Chondrocyte (in vitro differentiated cells): Measurements from ENCODE around the gene DLX1. TPM values are rescaled to one million over a fixed set of nuclear protein-coding genes. Genes with fewer than 3 reads are reported as not detected.

Experiments
- DNase-seq: peaks from one replicate; pipeline ENCODE4 v3.0.0; 2021; ENCODE audit warnings: mixed read lengths, low spot score
- H3K27ac Mint-ChIP-seq: one replicate; pipeline ENCODE4 v1.8.0; 2021; ENCODE audit warnings: mild to moderate bottlenecking, moderate library complexity, mixed read lengths; ENCODE audit not compliant: unreplicated experiment
- H3K27me3 Mint-ChIP-seq: 2 replicates; pipeline ENCODE4 v1.8.0; 2021; ENCODE audit warnings: low read depth, mixed read lengths
- H3K36me3 Mint-ChIP-seq: 2 replicates; pipeline ENCODE4 v1.8.0; 2021; ENCODE audit warnings: low read depth, mixed read lengths
- H3K4me1 Mint-ChIP-seq: 2 replicates; pipeline ENCODE4 v1.8.0; 2021; ENCODE audit warnings: low read depth, mild to moderate bottlenecking, mixed read lengths
- H3K4me3 Mint-ChIP-seq: one replicate; pipeline ENCODE4 v1.8.0; 2021; ENCODE audit warnings: mild to moderate bottlenecking, moderate library complexity, mixed read lengths; ENCODE audit not compliant: unreplicated experiment
- H3K9me3 Mint-ChIP-seq: 2 replicates; pipeline ENCODE4 v1.8.0; 2021; ENCODE audit warnings: low read depth, mixed read lengths
- total RNA-seq: library from RNA; stranded (reverse); gene quantifications from 3 replicates; pipeline ENCODE4 v1.2.1, GENCODE V29; 2021
- TF ChIP-seq, protein P1 (sequence below): fragments of 200-600 bp; sonication (generic); IDR thresholded peaks from 2 replicates; pipeline ENCODE4 v1.5.0; 2021; ENCODE audit warnings: antibody characterized with exemption, mild to moderate bottlenecking, moderate library complexity

Gene DLX1
- total RNA-seq, 1 donor from 2014 or later: 7.1 TPM

DNA sequence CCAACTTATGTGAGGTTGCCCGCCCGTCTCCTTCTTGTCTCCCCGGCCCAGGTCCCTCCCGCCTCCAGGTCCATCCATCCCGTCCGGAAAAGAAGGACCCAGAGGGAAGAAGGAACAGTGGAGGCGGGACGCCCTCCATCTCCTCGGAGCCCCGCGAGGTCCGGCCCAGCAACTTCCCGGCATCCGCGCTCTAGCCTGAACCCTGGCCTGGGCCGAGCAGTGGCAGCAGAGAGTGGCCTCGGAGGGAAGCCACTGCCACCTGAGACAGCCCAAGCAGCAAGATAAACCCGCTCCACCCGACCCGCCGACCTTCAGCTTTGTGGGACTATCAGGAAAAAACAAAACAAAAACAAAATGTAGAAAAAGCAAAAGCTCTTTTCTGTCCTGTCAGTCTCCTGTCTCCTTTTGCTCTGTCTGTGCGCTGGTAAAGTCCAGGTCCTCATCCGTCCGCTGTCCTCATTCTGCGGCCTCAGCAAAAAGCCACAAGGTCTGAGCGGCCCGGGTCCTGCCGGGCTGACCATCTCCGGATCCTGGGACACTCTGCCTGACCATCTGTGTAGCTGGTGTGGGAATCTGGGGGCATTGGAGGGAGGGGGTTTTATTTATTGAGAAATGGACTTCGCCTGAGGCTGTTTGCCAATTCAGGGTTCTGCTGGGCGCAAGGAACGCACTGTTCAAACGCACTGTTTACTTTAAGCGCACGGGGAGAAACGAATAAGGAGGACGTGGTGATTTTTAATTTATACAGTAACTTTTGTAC, 3.1 kb downstream of the DLX1 start:
- peak overlapping the region; percentile 100 for H3K27ac Mint-ChIP-seq
- no peaks in the 10 kb centered on the region for H3K9me3 Mint-ChIP-seq
- TF ChIP-seq, protein P1, sequence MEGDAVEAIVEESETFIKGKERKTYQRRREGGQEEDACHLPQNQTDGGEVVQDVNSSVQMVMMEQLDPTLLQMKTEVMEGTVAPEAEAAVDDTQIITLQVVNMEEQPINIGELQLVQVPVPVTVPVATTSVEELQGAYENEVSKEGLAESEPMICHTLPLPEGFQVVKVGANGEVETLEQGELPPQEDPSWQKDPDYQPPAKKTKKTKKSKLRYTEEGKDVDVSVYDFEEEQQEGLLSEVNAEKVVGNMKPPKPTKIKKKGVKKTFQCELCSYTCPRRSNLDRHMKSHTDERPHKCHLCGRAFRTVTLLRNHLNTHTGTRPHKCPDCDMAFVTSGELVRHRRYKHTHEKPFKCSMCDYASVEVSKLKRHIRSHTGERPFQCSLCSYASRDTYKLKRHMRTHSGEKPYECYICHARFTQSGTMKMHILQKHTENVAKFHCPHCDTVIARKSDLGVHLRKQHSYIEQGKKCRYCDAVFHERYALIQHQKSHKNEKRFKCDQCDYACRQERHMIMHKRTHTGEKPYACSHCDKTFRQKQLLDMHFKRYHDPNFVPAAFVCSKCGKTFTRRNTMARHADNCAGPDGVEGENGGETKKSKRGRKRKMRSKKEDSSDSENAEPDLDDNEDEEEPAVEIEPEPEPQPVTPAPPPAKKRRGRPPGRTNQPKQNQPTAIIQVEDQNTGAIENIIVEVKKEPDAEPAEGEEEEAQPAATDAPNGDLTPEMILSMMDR: no peak
- no peak for DNase-seq
- peaks cover 51% of the 10 kb centered on the region for H3K4me1 Mint-ChIP-seq
- peaks cover 2% of the 10 kb centered on the region for H3K27me3 Mint-ChIP-seq
- peaks cover 10% of the 10 kb centered on the region for H3K36me3 Mint-ChIP-seq
- H3K4me3 Mint-ChIP-seq: peak overlapping the region; percentile 98

DNA sequence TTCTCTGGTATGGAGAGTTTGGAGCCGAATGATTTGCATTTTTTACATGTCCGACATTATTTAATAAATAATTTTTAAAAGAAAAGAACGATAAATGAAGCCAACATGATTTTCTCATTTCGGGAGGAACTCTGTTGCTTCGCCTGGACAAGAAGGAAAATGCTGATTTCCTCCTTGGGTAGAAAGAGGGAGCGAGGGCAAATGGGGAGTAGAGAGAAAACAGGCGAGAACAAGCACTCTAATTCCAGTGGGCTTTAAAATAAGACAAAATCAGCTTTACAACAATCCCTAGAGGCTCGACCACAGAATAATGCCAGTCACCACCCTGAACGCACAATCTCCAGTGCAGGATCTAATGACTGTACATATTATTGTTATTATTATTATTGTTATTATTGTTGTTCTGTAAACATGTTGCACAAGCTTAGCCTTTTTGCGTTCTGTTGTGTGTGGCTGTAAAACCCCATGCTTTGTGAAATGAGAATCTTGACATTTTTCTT, 3.7 kb downstream of the DLX1 start:
- no peak overlapping the region for H3K4me3 Mint-ChIP-seq
- H3K36me3 Mint-ChIP-seq: peaks cover 10% of the 10 kb centered on the region
- no peak for DNase-seq
- no peaks in the 10 kb centered on the region for H3K9me3 Mint-ChIP-seq
- no peaks in the 10 kb centered on the region for H3K27me3 Mint-ChIP-seq
- no peak overlapping the region for H3K27ac Mint-ChIP-seq
- TF ChIP-seq, protein P1: no peak
- peaks cover 50% of the 10 kb centered on the region for H3K4me1 Mint-ChIP-seq

DNA sequence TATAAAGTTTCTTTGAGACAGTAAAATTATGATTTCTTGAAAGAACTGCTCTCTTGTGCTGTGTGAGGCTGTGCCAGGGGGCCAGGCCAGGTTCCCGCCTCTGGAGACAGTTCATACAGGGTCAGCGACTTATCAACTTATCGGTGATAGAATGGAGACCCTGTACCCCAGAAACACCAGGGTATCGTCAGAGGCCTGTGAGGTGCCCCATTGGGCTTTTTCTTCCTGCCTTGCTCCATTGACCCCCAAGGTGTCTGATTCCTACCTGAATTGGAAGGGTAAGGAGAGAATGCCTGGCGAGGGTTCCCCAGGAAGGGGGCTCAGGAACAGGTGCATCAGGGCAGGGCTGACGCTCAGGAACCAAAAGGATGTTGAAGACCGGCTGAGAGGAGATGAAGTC, 4.3 kb downstream of the DLX1 start:
- Mint-ChIP-seq H3K27me3 (no peaks in the 10 kb centered on the region), H3K36me3 (peaks cover 10% of the 10 kb centered on the region), H3K27ac (no peak overlapping the region), H3K4me3 (no peak overlapping the region), H3K4me1 (peaks cover 47% of the 10 kb centered on the region), H3K9me3 (no peaks in the 10 kb centered on the region)
- TF ChIP-seq, protein P1: no peak
- no peak for DNase-seq

DNA sequence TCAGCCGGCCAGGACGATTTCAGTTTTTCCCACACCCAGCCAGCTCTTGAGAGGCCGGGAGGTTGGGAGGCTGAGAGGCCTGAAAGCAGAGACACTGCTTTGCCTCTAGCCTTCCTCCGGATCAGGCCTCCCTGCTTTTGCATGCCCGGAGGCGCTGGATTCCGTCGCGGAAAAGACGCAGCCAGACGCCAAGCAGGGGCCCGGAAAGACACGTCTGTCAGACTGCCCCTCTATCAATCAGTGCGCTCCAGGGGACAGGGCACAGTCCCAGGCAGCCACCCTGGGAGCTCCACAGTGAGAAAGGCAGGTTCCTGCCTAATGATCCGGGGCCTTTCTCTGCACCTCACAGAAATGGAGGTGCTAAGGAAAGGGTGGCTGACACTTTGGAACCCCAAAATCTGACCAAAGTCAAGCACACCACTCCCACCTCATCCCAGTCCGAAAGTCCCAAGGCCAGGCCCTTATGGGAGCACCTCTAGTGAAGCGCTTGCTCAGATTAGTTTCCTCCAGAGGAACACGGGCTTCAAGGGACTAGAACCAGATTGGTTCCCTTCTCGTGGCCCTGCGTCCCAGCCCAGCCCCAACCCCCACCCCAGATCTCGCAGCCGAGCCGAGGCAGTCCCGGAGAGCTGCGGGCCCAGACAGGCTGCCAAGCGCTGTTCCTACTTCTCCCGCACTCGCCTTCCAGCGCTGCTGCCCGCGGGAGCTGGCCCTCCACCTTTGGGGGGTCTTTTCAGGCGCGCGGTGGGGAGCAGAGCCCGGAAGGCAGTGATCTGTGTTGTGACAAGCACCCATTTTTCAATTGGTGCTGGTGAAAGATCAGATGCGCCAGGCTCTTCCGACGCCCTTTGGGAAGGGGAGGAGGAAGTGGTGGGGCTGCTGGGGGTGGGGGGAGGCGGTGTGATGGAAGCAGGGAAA, 5.0 kb downstream of the DLX1 start:
- peak overlapping the region; percentile 34 for H3K27ac Mint-ChIP-seq

More for the DNA sequence above, 5.0 kb downstream of the DLX1 start:
- H3K4me1 Mint-ChIP-seq: peaks cover 47% of the 10 kb centered on the region
- peaks cover 10% of the 10 kb centered on the region for H3K36me3 Mint-ChIP-seq
- no peak for DNase-seq
- H3K27me3 Mint-ChIP-seq: no peaks in the 10 kb centered on the region
- H3K4me3 Mint-ChIP-seq: no peak overlapping the region
- H3K9me3 Mint-ChIP-seq: no peaks in the 10 kb centered on the region
- TF ChIP-seq, protein P1: no peak
